Hindlimb muscle (tissue), 1 donor: Measurements from ENCODE around the gene DDX52. TPM values are rescaled to one million over a fixed set of nuclear protein-coding genes. Genes with fewer than 3 reads are reported as not detected.

Experiments
- DNase-seq: peaks from one replicate; pipeline ENCODE4 v3.0.0-alpha.2; 2013
- polyA plus RNA-seq: library from polyadenylated mRNA; unstranded; fragments of 120-200 nt; gene quantifications from one replicate; pipeline ENCODE4 v1.2.1, GENCODE V29; 2013; ENCODE audit not compliant: insufficient read length

The DDX52 gene
- polyA plus RNA-seq, 1 donor: 17.0 TPM

DNA sequence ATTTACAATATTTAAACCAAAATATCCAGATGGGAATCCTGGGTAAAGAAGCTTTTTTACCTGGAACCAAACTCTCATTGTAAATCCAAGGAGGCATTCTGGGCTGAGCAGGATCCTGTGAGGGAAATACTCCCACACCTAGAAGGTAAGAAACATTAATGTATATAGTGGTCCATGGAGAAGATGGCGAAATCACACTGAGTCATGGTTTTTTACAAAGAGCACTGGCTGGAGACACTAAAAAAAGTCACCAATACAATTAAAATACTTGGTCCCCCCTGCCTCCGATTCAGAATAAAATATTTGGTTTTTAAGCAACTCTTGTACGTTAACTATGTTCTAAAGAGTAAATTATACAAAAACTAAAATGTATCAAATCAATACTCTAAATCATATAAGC is 67.0 kb downstream of the DDX52 start:
- DNase-seq: no peak

DNA sequence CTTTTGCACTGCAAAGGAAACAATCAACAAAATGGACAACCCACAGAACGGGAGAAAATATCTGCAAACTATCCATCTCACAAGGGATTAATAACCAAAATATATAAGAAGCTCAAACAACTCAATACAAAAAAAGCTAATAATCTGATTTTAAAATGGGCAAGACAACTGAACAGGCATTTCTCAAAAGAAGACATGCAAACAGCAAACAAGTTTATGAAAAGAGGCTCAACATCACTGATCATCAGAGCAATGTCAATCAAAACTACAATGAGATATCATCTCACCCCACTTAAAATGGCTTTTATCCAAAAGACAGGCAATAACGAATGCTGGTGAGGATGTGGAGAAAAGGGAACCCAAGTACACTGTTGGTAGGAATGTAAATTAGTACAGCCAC is 68.8 kb downstream of the DDX52 start:
- DNase-seq: no peak

DNA sequence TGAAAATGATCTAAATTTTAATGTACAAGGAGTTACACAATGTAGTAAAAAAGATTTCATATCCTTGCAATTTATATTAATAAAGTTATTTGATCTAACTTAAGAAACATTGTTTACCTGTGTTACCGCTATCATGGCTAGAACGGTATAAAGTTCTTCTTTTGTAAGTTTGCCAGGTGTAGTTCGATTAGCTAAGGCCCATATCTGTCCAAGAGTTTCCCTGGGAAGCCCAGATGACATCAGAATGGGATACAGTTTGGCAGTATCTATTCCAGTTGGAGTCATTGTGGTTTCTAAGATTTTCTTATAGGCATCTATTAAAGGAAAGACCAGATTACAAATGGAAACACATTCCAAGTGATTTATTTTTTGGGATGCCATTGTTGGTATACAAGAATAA is 71.6 kb downstream of the DDX52 start:
- no peak for DNase-seq

DNA sequence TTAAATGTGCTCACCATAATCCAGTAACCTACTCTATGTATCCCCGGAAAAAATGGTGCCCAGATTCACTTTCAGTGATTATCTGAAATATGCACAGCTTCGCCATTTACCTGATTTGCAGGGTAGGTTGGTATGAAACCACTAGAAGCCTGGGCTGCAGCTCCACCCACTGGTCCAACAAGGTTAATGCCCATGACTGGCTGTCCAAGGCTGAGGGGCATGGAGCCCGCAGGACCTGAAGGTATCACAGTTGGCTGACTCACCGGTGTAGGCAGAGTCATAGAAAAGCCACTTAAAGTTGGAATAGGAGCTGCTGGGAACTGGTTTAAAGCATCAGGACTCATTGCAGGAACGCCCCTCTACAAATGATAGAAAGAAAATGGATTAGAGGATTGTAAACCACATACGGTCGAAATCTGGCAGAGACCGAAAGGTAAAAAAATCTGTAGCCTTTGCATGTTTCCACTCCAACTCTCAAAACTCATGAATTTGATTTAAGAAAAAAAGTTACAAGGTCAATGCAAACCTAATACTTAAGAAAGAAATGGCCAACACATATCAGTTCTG is 72.6 kb downstream of the DDX52 start:
- no peak for DNase-seq

DNA sequence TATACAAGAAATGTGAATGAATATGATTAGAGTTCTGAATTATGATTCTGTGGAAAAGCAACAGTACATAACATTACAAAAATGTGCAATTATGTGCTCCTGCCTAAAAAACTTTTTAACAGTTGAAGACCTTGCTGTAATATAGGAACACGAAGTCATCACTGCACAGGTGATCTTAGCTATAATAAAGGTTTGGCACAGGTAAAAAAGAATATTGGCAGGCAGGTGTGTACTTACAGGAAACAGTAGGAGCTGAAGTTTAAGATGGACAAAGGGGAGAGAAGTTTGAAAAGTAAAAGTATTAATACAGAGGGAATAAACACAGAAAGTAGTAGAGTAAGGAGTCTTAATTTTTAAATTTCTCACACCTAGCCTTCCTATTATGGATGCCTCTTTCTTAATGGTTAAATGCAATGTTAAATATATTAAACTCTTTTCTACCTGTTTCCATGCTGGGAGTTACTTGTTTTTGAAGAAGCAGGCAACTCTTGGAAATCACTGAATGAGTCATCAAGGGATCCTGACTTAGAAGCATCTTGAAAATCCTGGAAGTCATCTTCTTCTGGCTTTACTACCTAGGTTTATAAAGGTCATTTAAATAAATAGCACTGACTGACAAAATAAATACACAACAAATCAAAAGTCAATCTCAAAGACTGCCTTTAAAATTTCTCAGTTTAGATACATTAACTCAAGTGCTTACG is 74.7 kb downstream of the DDX52 start:
- no peak for DNase-seq

DNA sequence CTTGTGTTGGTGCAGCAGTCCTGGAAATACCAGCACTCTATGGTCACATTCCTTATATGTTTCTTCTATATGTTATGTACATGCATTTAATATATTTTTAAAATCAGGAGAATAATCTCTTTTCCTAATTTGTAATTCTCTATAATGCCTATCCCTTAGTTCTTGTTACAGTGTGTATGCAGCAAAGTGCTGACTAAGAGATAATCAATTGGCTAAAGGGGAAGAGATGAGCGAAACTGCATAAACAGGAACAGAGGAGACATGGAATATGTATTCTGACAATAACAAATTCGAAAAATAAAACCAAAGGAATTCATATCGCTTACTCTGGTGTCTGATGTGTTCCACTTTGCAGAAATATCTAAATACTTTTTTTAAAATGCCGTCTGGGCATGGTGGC is 75.7 kb downstream of the DDX52 start:
- DNase-seq: no peak

DNA sequence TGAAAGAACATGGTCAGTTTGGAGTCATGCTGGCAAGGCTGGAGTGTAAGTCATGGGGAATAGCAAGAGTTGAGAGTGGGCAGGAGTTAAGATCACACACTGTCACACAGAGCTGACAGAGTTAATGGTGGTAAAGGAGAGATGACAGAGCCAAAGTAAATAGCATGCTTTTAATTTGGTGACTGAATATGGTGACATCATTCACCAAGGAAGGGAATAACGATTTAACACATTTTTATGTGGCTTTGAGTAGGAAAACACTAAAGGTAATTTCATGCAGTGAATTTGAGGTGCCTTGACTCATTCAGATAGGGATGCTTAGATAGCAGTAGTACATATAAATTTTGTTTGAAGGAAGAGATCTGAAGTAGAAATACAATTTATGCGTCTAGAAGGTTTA is 76.1 kb downstream of the DDX52 start:
- DNase-seq: no peak

DNA sequence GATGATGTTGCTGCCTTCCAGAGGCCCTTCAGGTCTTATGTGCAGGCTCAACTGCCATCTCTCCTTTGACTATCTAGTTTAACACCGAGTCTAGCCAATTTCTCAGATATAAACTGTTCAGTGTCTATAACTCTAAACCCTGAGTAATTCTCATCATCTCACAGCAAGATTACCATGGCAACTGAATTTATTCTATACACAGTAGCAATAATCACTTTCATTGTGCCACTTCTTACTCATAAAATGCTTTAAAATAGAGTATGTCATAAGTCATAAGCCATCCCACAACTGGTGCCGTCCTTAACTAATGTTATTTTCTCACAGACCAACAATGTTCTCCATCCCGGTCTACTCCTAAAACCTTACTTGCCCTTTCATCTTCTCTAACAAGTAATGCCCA is 79.0 kb downstream of the DDX52 start:
- DNase-seq: no peak

DNA sequence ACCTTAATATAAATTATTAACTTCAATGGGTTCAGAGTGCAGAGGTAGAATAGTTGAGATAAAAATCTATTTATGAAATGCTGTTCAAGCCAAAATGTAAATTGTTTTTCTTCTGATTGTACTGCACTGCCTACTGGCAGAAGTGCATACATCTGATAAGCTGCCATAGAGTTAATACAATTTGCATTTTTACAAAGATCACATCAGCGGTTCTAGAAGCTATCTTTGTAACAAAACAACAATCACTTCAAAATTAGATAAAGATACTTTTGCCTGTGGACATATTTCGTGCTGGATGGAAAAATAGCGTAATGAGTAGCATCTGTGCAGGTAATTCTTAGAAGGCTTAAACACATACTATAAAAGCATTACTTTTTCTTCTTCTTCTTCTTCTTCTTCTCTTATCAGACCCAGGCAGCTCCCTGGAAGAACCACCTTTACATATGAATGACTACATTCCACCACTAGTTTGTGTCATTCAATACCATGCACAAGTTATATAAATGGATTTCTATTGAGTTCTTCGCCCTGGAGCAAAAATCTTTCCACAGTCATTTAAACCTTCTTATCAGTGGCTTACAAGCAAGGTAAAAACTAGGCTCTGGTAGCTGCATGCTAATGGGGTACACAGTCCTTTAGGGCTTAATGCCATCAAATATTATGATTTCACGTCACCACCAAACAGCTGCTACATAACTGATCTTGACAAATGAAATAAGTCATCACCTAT is 81.1 kb downstream of the DDX52 start:
- DNase-seq: no peak

Other genes with a start within 250 kb of the DDX52 start
- 19.3 TPM for gene ACACA, start 236.6 kb downstream of the DDX52 start, polyA plus RNA-seq
- gene TADA2A, start 236.6 kb downstream of the DDX52 start, polyA plus RNA-seq: 22.7 TPM
- gene DUSP14, start 153.6 kb downstream of the DDX52 start, polyA plus RNA-seq: 9.9 TPM
- 30.0 TPM for gene SYNRG, start 34.0 kb downstream of the DDX52 start, polyA plus RNA-seq
- gene HNF1B, start 101.6 kb upstream of the DDX52 start, polyA plus RNA-seq: not detected